Measurements from ENCODE around the gene RMC1.

- TF ChIP-seq CTCF (IDR thresholded peaks at IDR 0.05) (no peak), POLR2AphosphoS5 (IDR thresholded peaks at IDR 0.05) (no peak)
These were observed 36.0 kb downstream of the RMC1 start for GRCh38 chr18:23539296-23539695.
